Embryonic facial prominence (tissue), 1 donor: ENCODE results near the gene OR52J3.

Experiments used
- DNase-seq: peaks from one replicate; pipeline ENCODE4 v3.0.0-alpha.2; 2016; ENCODE audit errors: extremely low spot score

Gene OR52J3

GRCh38 chr11:5092821-5093585, 46.7 kb downstream of the OR52J3 start:
- no peak for DNase-seq

- DNase-seq: no peak
Observed at GRCh38 chr11:5096011-5096410, 49.7 kb downstream of the OR52J3 start.
